ENCODE results near the gene NDOR1.

DNA sequence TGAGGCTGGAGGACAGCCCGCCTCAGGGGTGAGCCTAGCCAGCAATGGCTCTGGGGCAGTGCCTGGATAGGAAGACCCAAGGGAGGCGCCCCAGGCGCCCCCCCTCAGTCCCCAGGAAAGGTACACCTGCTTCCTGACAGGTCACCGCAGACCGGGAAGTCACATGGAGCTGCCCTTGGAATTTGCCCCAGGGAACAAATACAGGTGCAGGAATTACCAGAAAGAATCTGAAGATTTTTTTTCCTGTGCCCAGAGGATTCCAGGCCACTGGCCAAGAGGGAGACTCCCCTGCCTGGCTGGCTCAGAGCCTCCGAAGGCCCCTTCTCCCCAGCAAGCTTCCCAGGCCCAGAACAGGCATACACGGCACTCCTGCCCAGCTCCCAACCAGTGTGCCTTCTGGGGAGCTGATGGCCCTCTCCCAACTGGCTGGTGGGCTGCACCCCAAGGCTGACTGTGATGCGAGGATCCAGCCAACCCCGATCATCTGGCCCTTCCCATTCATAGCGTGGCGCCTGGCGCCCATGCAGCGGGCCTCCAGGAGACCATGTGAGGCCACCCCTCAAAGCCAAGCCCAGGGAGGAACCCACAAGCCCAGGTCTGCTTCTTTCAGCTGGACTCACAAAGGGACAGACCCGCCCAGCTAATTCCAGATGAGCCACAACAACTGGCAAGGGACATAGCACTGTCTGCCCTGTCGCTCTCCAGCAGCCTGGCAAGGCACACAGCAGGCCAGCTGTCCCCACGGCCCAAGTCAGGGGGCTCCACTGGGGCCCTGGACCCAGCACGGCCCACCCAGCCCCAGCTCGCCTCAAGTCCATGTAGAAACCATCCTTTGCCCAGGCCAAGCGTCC is 7.2 kb upstream of the NDOR1 start:
- no peak for TF ChIP-seq POLR2A (IDR thresholded peaks at IDR 0.05)
- TF ChIP-seq, protein P1, sequence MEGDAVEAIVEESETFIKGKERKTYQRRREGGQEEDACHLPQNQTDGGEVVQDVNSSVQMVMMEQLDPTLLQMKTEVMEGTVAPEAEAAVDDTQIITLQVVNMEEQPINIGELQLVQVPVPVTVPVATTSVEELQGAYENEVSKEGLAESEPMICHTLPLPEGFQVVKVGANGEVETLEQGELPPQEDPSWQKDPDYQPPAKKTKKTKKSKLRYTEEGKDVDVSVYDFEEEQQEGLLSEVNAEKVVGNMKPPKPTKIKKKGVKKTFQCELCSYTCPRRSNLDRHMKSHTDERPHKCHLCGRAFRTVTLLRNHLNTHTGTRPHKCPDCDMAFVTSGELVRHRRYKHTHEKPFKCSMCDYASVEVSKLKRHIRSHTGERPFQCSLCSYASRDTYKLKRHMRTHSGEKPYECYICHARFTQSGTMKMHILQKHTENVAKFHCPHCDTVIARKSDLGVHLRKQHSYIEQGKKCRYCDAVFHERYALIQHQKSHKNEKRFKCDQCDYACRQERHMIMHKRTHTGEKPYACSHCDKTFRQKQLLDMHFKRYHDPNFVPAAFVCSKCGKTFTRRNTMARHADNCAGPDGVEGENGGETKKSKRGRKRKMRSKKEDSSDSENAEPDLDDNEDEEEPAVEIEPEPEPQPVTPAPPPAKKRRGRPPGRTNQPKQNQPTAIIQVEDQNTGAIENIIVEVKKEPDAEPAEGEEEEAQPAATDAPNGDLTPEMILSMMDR (IDR thresholded peaks at IDR 0.05): no peak

Measured in thyroid gland (tissue), 4 donors.